HepG2 (cell line): ENCODE data around the gene CAPN7. TPM values are rescaled to one million over a fixed set of nuclear protein-coding genes. Genes with fewer than 3 reads are reported as not detected.

Experiments
- HNF4A ChIP-seq: sonication (generic); formaldehyde crosslinking; IDR thresholded peaks from 2 replicates; pipeline ENCODE4 v1.4.0; 2020; ENCODE audit warnings: missing genetic modification reagents
- HNRNPLL ChIP-seq: fragments of 200-400 bp; formaldehyde crosslinking; IDR thresholded peaks from 2 replicates; pipeline ENCODE4 v1.6.1; 2017; ENCODE audit warnings: mild to moderate bottlenecking, low read depth, low read length; ENCODE audit not compliant: poor library complexity, severe bottlenecking
- MXD4 ChIP-seq: IDR thresholded peaks from 2 replicates; pipeline ENCODE4 v1.6.1; 2016; ENCODE audit warnings: mild to moderate bottlenecking, missing biosample characterization, missing genetic modification reagents
- MYPOP ChIP-seq: sonication (generic); formaldehyde crosslinking; IDR thresholded peaks from 2 replicates; pipeline ENCODE4 v1.8.1; 2023; ENCODE audit warnings: mild to moderate bottlenecking, moderate library complexity, missing genetic modification reagents
- NFIC ChIP-seq: IDR thresholded peaks from 2 replicates; pipeline ENCODE4 v1.6.1; 2012; ENCODE audit warnings: mild to moderate bottlenecking, low read length, inconsistent platforms
- RERE ChIP-seq: IDR thresholded peaks from 2 replicates; pipeline ENCODE4 v1.6.1; 2016; ENCODE audit warnings: low read depth, missing genetic modification reagents, missing compliant biosample characterization
- ZBTB40 ChIP-seq, 2 experiments: fragments of 450-650 bp in 1 of 2; sonication (generic) in 1 of 2; formaldehyde crosslinking in 1 of 2; IDR thresholded peaks; 2 replicates each; pipeline versions ENCODE4 v1.6.1 to v1.8.0; 2016 to 2022; ENCODE audit warnings: antibody characterized with exemption in 1 of 2, mild to moderate bottlenecking in 1 of 2, missing genetic modification reagents in 1 of 2
- ZMYM3 ChIP-seq: sonication (generic); formaldehyde crosslinking; IDR thresholded peaks from 2 replicates; pipeline ENCODE4 v1.5.1; 2020; ENCODE audit warnings: mild to moderate bottlenecking, missing genetic modification reagents
- polyA plus RNA-seq, 8 experiments: library from polyadenylated mRNA; depleted of rRNA in 3 of 8; stranded (reverse) in 7 of 8; unstranded in 1 of 8; fragments of >200 nt; fragmentation: Illumina TruSeq in 4 of 8; extraction: Trizol in 4 of 8; gene quantifications; 2 replicates each; pipeline versions ENCODE4 v1.2.1 to v1.2.3, GENCODE V29; 2011 to 2016; ENCODE audit warnings: low read depth in 4 of 8, missing spikeins in 1 of 8, mixed read lengths in 1 of 8; ENCODE audit not compliant: insufficient read depth in 1 of 8
- total RNA-seq, 5 experiments: library from RNA; depleted of rRNA; stranded (reverse); fragments of >200 nt; fragmentation: Illumina TruSeq; extraction: Trizol; gene quantifications; 2 replicates each; pipeline ENCODE4 v1.2.3, GENCODE V29; 2016; ENCODE audit warnings: low read depth in 1 of 5
- TF ChIP-seq, protein P1 (sequence below): sonication (generic); formaldehyde crosslinking; IDR thresholded peaks from 2 replicates; pipeline ENCODE4 v1.8.0; 2022; ENCODE audit warnings: missing genetic modification reagents, mild to moderate bottlenecking, moderate library complexity, borderline replicate concordance
- TF ChIP-seq, protein P2 (sequence below): sonication (generic); formaldehyde crosslinking; IDR thresholded peaks from 2 replicates; pipeline ENCODE4 v1.4.0; 2020; ENCODE audit warnings: mild to moderate bottlenecking, missing genetic modification reagents

Gene CAPN7
- total and polyA plus RNA-seq, 2 of the 13 experiments (the other 11 are each of a cell fraction or from before 2014, with no cell fraction given): 16.7 to 36.8 TPM

GRCh38 chr3:15171096-15171495 is 35.0 kb upstream of the CAPN7 start (continued):
- TF ChIP-seq, protein P1, sequence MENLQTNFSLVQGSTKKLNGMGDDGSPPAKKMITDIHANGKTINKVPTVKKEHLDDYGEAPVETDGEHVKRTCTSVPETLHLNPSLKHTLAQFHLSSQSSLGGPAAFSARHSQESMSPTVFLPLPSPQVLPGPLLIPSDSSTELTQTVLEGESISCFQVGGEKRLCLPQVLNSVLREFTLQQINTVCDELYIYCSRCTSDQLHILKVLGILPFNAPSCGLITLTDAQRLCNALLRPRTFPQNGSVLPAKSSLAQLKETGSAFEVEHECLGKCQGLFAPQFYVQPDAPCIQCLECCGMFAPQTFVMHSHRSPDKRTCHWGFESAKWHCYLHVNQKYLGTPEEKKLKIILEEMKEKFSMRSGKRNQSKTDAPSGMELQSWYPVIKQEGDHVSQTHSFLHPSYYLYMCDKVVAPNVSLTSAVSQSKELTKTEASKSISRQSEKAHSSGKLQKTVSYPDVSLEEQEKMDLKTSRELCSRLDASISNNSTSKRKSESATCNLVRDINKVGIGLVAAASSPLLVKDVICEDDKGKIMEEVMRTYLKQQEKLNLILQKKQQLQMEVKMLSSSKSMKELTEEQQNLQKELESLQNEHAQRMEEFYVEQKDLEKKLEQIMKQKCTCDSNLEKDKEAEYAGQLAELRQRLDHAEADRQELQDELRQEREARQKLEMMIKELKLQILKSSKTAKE (CRISPR knock-in tag): peak; percentile 78
- no peak for TF ChIP-seq ZBTB40 (IDR thresholded peaks at IDR 0.05)
- no peak; the same call in 1 of the 2 replicates for TF ChIP-seq ZBTB40 (CRISPR knock-in tag; IDR thresholded peaks at IDR 0.05)
- TF ChIP-seq MYPOP (CRISPR knock-in tag): peak; percentile 50; the same call in 1 of the 2 replicates
- TF ChIP-seq ZMYM3 (CRISPR knock-in tag): peak; percentile 70; the same call in 1 of the 2 replicates
- TF ChIP-seq MXD4: 0 out of 2 replicates have a peak, but pooled peaks have one; percentile 24
- TF ChIP-seq, protein P2, sequence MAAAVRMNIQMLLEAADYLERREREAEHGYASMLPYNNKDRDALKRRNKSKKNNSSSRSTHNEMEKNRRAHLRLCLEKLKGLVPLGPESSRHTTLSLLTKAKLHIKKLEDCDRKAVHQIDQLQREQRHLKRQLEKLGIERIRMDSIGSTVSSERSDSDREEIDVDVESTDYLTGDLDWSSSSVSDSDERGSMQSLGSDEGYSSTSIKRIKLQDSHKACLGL (CRISPR knock-in tag): no peak
- TF ChIP-seq RERE (CRISPR knock-in tag): peak; percentile 92
- peak; percentile 89 for TF ChIP-seq HNF4A (CRISPR knock-in tag)
- TF ChIP-seq HNRNPLL: no peak
- peak; percentile 95 for TF ChIP-seq NFIC
